GM18951 (cell line): ENCODE measurements around the gene PROCR.
"Not testable (repeated sequence)": the region's sequence is repeated elsewhere in the genome, so short reads cannot be mapped to it uniquely, and the experiment has no call there.

Source experiments
- POLR2A ChIP-seq: IDR thresholded peaks from 4 replicates; pipeline ENCODE4 v1.6.1; 2011; ENCODE audit warnings: mild to moderate bottlenecking; ENCODE audit not compliant: insufficient read length, insufficient read depth; ENCODE audit errors: extremely low read depth
- in situ Hi-C: fragments of 300-500 bp; cut with MboI; formaldehyde crosslinking; loops from one replicate; pipeline ENCODE4 v1.12.0; 2022; ENCODE audit warnings: low sequenced_read_pairs, mixed read lengths, inconsistent platforms; ENCODE audit not compliant: unreplicated experiment

The PROCR gene

GRCh38 chr20:35192118-35192872 lies 20.4 kb downstream of the PROCR start:
- no peak for TF ChIP-seq POLR2A
- in situ Hi-C loops: no loop called here

- in situ Hi-C loops: not testable (repeated sequence)
Observed at GRCh38 chr20:35193031-35193791, 21.3 kb downstream of the PROCR start.

GRCh38 chr20:35196313-35196712 lies 24.4 kb downstream of the PROCR start:
- no peak for TF ChIP-seq POLR2A
- in situ Hi-C loops: no loop called here

- TF ChIP-seq POLR2A: no peak
- in situ Hi-C loops: loop anchor here (25.0 kb wide), 1 partner anchor 362 kb away; the partner anchor contains the start of gene NCOA6
Observed at GRCh38 chr20:35199740-35200139, 27.9 kb downstream of the PROCR start.

GRCh38 chr20:35200267-35200666 lies 28.4 kb downstream of the PROCR start:
- no peak for TF ChIP-seq POLR2A
- in situ Hi-C loops: loop anchor here (25.0 kb wide), 1 partner anchor 363 kb away; the partner anchor contains the start of gene NCOA6

GRCh38 chr20:35201467-35201866 lies 29.6 kb downstream of the PROCR start:
- in situ Hi-C loops: loop anchor here (25.0 kb wide), 1 partner anchor 364 kb away; the partner anchor contains the start of gene NCOA6

- TF ChIP-seq POLR2A: no peak
- in situ Hi-C loops: loop anchor here (25.0 kb wide), 1 partner anchor 370 kb away; the partner anchor contains the start of gene NCOA6
Observed at GRCh38 chr20:35206802-35207201, 34.9 kb downstream of the PROCR start.

GRCh38 chr20:35207950-35208611 lies 36.2 kb downstream of the PROCR start:
- TF ChIP-seq POLR2A: no peak
- in situ Hi-C loops: loop anchor here (25.0 kb wide), 1 partner anchor 371 kb away; the partner anchor contains the start of gene NCOA6

GRCh38 chr20:35215066-35215956 lies 43.4 kb downstream of the PROCR start:
- in situ Hi-C loops: loop anchor here (25.0 kb wide), 1 partner anchor 378 kb away; the partner anchor contains the start of gene NCOA6
- TF ChIP-seq POLR2A: no peak

- in situ Hi-C loops: loop anchor here (25.0 kb wide), 1 partner anchor 379 kb away; the partner anchor contains the start of gene NCOA6
- TF ChIP-seq POLR2A: no peak
Observed at GRCh38 chr20:35216541-35216940, 44.7 kb downstream of the PROCR start.

- no peak for TF ChIP-seq POLR2A
- in situ Hi-C loops: loop anchor here (25.0 kb wide), 1 partner anchor 387 kb away; the partner anchor contains the start of gene NCOA6
Observed at GRCh38 chr20:35223941-35224340, 52.1 kb downstream of the PROCR start.

- in situ Hi-C loops: loop anchor here (25.0 kb wide), 1 partner anchor 387 kb away; the partner anchor contains the start of gene NCOA6
- TF ChIP-seq POLR2A: no peak
Observed at GRCh38 chr20:35224536-35224935, 52.7 kb downstream of the PROCR start.
